ENCODE measurements around the gene MDM2.

The MDM2 gene

GRCh38 chr12:68894276-68894855, 86.4 kb downstream of the MDM2 start:
- in situ Hi-C loops (cut with MboI; ENCODE audit: low sequenced_read_pairs): no loop called here

- in situ Hi-C loops (cut with MboI; ENCODE audit: low sequenced_read_pairs): no loop called here
Observed at GRCh38 chr12:68896881-68897540, 89.0 kb downstream of the MDM2 start.

DNA sequence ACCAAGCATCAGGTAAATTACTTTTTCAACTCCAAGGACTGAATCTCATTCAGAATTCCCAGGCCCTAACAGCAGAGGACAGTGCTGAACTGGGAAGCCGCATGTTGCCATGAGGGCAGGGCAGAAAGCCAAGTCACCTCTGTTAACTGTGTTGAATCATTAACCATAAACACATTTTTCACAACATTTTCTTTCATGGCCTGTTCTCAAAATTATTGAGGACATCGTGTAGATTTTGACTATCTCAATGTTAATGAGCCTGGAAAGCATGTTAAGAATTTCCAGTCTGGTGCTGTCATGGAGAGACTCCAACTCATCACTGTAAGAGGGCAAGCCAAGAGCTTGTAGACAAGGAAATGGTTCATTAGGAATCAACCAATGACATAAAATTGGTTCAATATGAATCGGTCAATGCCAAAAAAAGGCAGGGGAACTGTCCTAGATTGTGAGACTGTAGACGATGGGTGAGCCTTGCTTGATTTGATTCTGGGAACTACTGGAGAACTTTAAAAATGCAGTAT, 91.3 kb downstream of the MDM2 start:
- in situ Hi-C loops (cut with MboI; ENCODE audit: low sequenced_read_pairs): no loop called here

DNA sequence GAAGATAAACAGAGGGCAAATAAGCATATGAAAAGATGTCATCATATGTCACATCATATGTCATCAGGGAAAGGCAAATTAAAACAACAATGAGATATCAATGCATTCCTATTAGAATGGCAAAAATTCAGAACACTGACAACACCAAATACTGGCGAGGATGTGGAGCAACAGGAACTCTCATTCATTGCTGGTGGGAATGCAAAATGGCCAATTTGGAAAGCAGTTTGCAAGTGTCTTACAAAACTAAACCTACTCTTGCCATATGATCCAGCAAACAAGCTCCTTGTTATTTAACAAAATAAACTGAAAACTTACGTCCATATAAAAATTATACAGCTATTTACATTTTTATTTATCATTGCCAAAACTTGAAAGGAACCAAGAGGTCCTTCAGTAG, 92.3 kb downstream of the MDM2 start:
- in situ Hi-C loops (cut with MboI; ENCODE audit: low sequenced_read_pairs): no loop called here
